Ascending aorta (tissue), 2 donors: ENCODE measurements around the gene HOXD8. TPM values are rescaled to one million over a fixed set of nuclear protein-coding genes. Genes with fewer than 3 reads are reported as not detected.
A peak's percentile ranks its signal among the peaks of the same experiment; 100 is the strongest.

Experiments
- DNase-seq, 2 donors: peaks; one replicate each; pipeline ENCODE4 v3.0.0-alpha.2; 2019; ENCODE audit warnings: low spot score in 2 of 2
- H3K27ac ChIP-seq, 2 donors: fragments of 200-600 bp; sonication (generic); one replicate each; pipeline ENCODE4 v1.5.1; 2016 to 2017; ENCODE audit warnings: mild to moderate bottlenecking in 1 of 2
- H3K27me3 ChIP-seq: fragments of 200-600 bp; sonication (generic); one replicate; pipeline ENCODE4 v1.5.1; 2017
- H3K36me3 ChIP-seq, 2 donors: fragments of 200-600 bp; sonication (generic); one replicate each; pipeline ENCODE4 v1.5.1; 2016
- H3K4me1 ChIP-seq, 2 donors: fragments of 200-600 bp; sonication (generic); one replicate each; pipeline ENCODE4 v1.5.1; 2016 to 2017; ENCODE audit warnings: mild to moderate bottlenecking in 1 of 2
- H3K4me3 ChIP-seq, 2 donors: fragments of 200-600 bp; sonication (generic); one replicate each; pipeline ENCODE4 v1.5.1; 2016 to 2017; ENCODE audit warnings: mild to moderate bottlenecking in 1 of 2
- H3K9me3 ChIP-seq, 2 donors: fragments of 200-600 bp; sonication (generic); one replicate each; pipeline ENCODE4 v1.5.1; 2016
- intact Hi-C: fragments of 100-400 bp; cut with DNase I; formaldehyde crosslinking; loops from one replicate; pipeline ENCODE4 v1.15.1; 2023
- total RNA-seq: library from RNA; depleted of rRNA; stranded (reverse); fragments of >200 nt; gene quantifications from one replicate; pipeline ENCODE4 v1.1.0, GENCODE V29; 2016
- TF ChIP-seq, protein P1 (sequence below), 3 experiments: fragments of 200-600 bp in 2 of 3; fragments of 450-650 bp in 1 of 3; sonication (generic) in 2 of 3; IDR thresholded peaks; one replicate each; pipeline ENCODE4 v1.5.1; 2016 to 2019; ENCODE audit warnings: antibody characterized with exemption in 3 of 3, mild to moderate bottlenecking in 1 of 3, moderate library complexity in 1 of 3

HOXD8 gene
- total RNA-seq, 1 donor from 2014 or later: 19.8 TPM

DNA sequence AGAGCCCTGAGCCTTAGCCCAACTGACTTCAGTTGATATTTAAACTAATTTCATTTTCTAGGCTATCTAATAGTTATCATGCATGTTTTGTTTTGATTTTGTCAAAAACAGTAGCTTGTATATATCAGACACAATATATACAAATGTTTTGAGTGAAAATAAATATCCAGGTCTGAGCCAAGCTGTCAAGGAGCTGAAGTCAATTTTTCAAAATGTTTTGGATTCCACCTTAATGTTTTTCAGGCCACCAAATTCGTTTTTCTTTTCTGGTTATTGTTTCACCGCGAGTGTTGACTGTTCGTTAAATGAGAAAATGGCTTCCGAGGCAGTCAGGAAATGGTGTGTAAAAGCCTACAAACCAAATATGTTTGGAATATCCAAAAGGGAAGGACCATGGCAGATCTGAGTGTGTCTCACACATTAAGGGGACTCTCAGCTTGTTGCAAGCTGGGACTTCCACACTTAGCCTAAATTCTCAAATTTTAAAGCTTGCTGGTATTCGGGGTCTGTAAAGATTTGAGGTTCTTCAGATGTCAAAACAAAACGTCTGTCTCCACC lies 27.1 kb upstream of the HOXD8 start:
- H3K9me3 ChIP-seq: no peaks in the 10 kb centered on the region
- H3K4me3 ChIP-seq: no peak overlapping the region
- H3K36me3 ChIP-seq: no peaks in the 10 kb centered on the region
- no peak overlapping the region for H3K27ac ChIP-seq
- intact Hi-C loops: loop anchor here (10.0 kb wide), 1 partner anchor 918 kb away; the partner anchor contains the start of gene ATP5MC3
- H3K4me1 ChIP-seq: peaks cover 5 to 22% of the 10 kb centered on the region in 2 donors
- no peak for DNase-seq
- H3K27me3 ChIP-seq: peaks cover 61% of the 10 kb centered on the region
- TF ChIP-seq, protein P1, sequence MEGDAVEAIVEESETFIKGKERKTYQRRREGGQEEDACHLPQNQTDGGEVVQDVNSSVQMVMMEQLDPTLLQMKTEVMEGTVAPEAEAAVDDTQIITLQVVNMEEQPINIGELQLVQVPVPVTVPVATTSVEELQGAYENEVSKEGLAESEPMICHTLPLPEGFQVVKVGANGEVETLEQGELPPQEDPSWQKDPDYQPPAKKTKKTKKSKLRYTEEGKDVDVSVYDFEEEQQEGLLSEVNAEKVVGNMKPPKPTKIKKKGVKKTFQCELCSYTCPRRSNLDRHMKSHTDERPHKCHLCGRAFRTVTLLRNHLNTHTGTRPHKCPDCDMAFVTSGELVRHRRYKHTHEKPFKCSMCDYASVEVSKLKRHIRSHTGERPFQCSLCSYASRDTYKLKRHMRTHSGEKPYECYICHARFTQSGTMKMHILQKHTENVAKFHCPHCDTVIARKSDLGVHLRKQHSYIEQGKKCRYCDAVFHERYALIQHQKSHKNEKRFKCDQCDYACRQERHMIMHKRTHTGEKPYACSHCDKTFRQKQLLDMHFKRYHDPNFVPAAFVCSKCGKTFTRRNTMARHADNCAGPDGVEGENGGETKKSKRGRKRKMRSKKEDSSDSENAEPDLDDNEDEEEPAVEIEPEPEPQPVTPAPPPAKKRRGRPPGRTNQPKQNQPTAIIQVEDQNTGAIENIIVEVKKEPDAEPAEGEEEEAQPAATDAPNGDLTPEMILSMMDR (IDR thresholded peaks at IDR 0.05): no peak

DNA sequence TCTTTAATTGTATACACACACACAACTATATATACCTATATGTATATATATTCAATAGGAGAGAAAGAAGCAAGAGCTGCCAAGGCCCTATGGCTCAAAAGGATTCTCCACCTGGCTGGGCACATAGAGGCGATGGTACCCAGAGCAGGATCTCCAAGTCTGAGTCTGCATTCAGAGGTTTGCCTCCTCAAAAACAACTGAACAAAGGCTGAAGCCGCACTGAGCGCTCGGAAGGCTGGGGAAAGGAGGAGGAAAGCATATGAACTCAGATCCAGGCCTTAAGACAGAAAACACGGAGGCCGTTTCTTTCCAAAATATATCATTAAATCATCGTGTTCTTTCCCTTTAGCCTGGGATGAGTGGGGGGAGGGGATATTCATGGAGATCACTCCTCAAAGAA lies 26.3 kb upstream of the HOXD8 start:
- Histone ChIP-seq H3K9me3 (no peaks in the 10 kb centered on the region), H3K27me3 (peaks cover 60% of the 10 kb centered on the region), H3K4me1 (peaks cover 0 to 16% of the 10 kb centered on the region in 2 donors), H3K4me3 (no peak overlapping the region), H3K36me3 (no peaks in the 10 kb centered on the region), H3K27ac (no peak overlapping the region)
- TF ChIP-seq, protein P1 (IDR thresholded peaks at IDR 0.05): no peak
- intact Hi-C loops: loop anchor here (10.0 kb wide), 1 partner anchor 918 kb away; the partner anchor contains the start of gene ATP5MC3
- no peak for DNase-seq

DNA sequence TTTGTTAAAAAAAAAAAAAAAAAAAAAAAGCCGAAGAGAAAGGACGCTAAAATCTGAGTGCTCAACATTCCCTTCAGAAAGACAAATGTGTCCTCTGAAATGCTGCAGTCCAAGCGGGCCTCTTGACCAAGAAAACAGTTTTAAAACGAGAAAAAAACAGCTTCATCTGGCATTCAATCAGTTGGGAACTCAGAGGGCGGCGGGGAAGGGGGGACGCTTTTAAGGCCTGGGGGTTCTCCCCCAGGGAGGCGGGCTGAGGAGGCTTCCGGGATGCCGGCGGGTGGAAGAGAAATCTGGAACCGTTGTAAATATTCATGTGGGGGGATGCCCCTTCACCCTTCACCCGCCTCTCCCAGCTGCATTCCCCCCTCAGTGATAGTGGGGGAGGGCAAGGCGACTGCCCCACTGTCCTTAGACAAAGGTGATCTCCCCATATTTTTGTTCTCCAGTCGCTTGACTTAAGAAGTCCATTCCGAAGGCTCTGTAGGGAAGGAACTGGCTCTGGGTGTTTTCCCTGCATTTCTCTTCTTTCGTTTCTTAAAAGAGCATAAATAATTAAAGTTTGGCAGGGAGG lies 25.7 kb upstream of the HOXD8 start:
- intact Hi-C loops: loop anchor here (10.0 kb wide), 1 partner anchor 919 kb away; the partner anchor contains the start of gene ATP5MC3

DNA sequence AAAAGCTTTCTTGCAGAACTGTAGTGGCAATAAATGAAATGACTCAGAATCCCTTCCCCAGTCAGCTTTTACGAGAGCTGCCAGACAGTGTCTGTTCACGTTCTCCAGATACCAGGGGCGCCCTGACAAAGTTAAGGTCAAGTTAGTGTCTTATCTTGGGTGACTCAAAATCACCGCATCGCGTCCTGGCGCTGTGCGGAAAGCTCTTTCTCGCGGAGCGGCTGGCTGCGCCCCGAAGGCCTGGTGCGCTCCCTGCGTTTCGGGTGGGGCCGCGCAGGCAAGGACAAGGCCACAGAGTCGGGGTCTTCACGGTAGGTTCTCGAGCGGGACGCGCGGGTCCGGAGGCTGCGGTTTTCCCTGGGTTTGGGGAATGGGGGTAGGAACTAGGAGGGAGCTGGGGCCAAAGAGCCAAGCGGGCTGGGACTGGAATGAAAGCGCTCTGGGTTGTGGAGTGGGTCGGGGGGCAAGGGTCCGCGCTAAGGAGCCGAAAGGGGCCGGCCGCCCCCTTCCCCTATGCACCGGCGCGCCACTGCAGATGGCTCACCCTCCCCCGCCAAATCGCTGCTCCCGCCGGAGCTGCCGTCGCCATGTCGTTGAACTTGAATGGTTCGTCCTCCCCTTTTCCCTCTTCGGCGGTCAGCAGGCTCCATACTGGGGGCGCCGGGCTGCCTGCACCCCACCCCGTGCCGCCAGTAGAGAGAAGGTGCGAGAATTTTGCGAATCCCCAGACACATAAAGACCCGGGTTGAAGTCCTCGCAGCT lies 25.0 kb upstream of the HOXD8 start:
- peaks cover 58% of the 10 kb centered on the region for H3K27me3 ChIP-seq
- H3K4me3 ChIP-seq: peak overlapping the region in 1 of 2 donors; percentile 3
- peak in 1 of 2 donors; percentile 46 for DNase-seq
- no peak overlapping the region for H3K27ac ChIP-seq
- intact Hi-C loops: loop anchor here (10.0 kb wide), 1 partner anchor 920 kb away; the partner anchor contains the start of gene ATP5MC3
- TF ChIP-seq, protein P1 (IDR thresholded peaks at IDR 0.05): no peak
- no peaks in the 10 kb centered on the region for H3K9me3 ChIP-seq
- peaks cover 0 to 20% of the 10 kb centered on the region in 2 donors for H3K4me1 ChIP-seq
- H3K36me3 ChIP-seq: no peaks in the 10 kb centered on the region

More for the DNA sequence above, 25.7 kb upstream of the HOXD8 start:
- H3K27ac ChIP-seq: no peak overlapping the region
- H3K4me1 ChIP-seq: peaks cover 0 to 17% of the 10 kb centered on the region in 2 donors
- TF ChIP-seq, protein P1 (IDR thresholded peaks at IDR 0.05): no peak
- H3K36me3 ChIP-seq: no peaks in the 10 kb centered on the region
- no peak overlapping the region for H3K4me3 ChIP-seq
- no peaks in the 10 kb centered on the region for H3K9me3 ChIP-seq
- peak in 1 of 2 donors; percentile 31 for DNase-seq
- H3K27me3 ChIP-seq: peaks cover 58% of the 10 kb centered on the region

DNA sequence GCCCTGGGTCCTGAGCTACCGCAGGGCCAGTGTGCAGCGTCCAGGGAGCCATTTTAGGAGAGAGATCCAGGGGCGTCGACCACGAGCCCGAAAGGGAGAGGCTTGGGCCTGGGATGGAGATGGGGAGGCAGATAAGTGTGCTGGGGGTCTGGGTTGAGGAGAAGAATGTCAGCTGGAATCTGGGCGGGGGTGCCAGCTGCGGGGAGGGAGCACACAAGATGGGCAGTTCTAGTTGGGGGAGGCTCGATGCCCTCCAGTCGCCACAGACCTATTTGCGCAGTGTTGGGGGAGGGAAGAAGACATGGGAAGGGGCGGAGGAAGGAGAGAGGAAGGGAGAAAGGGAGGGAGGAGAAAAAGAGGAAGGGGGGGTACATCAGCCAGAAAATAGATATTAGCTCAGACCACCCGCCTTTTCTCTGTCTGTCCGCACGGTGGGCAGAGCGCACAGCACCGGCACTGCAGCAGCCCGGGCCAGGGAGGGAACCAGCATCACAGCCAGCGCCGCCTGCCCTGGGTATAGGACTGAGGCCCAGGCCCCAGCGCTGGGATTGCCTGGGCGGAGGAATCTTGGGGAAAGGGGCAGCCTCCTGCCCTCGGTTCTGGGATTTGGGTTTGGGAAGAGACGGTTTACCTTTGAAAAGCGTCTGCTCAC lies 24.3 kb upstream of the HOXD8 start:
- peak in 1 of 2 donors; percentile 55 for DNase-seq
- no peaks in the 10 kb centered on the region for H3K9me3 ChIP-seq
- H3K27me3 ChIP-seq: peaks cover 58% of the 10 kb centered on the region

More for the DNA sequence above, 24.3 kb upstream of the HOXD8 start:
- intact Hi-C loops: loop anchor here (10.0 kb wide), 1 partner anchor 920 kb away; the partner anchor contains the start of gene ATP5MC3
- Histone ChIP-seq H3K36me3 (no peaks in the 10 kb centered on the region), H3K27ac (no peak overlapping the region), H3K4me3 (peak overlapping the region in 1 of 2 donors; percentile 3), H3K4me1 (peaks cover 0 to 20% of the 10 kb centered on the region in 2 donors)
- TF ChIP-seq, protein P1 (IDR thresholded peaks at IDR 0.05): no peak
